ENCODE results near the gene SUPT5H. TPM values are rescaled to one million over a fixed set of nuclear protein-coding genes. Genes with fewer than 3 reads are reported as not detected.
A peak's percentile ranks its signal among the peaks of the same experiment; 100 is the strongest.

The SUPT5H gene
- total and polyA plus RNA-seq, 2 of the 13 experiments (the other 11 are each of a cell fraction or from before 2014, with no cell fraction given), result 48.2 to 51.7 TPM

GRCh38 chr19:39497996-39498797 is 52.8 kb downstream of the SUPT5H start (continued):
- peak; percentile 54 for TF ChIP-seq HNF1B (CRISPR knock-in tag; IDR thresholded peaks at IDR 0.05)
- no peak for TF ChIP-seq ETV6 (CRISPR knock-in tag; conservative IDR thresholded peaks at IDR 0.05)
- TF ChIP-seq ZNF234 (CRISPR knock-in tag; conservative IDR thresholded peaks at IDR 0.05), result 0 out of 2 replicates have a peak, but pooled peaks have one; percentile 44
- 0 out of 2 replicates have a peak, but pooled peaks have one; percentile 16 for TF ChIP-seq MEIS2 (CRISPR knock-in tag; IDR thresholded peaks at IDR 0.05)
- no peak for TF ChIP-seq SOX6 (IDR thresholded peaks at IDR 0.05)
- peak; percentile 38; the same call in 1 of the 2 replicates for TF ChIP-seq SOX6 (CRISPR knock-in tag; IDR thresholded peaks at IDR 0.05)
- TF ChIP-seq SMC3 (IDR thresholded peaks at IDR 0.05; ENCODE audit: low read length), result no peak
- TF ChIP-seq ZFX (CRISPR knock-in tag; IDR thresholded peaks at IDR 0.05; ENCODE audit: low read depth), result 0 out of 2 replicates have a peak, but pooled peaks have one; percentile 24
- 0 out of 2 replicates have a peak, but pooled peaks have one; percentile 27 for TF ChIP-seq ZNF501 (CRISPR knock-in tag; IDR thresholded peaks at IDR 0.05)
- 0 out of 2 replicates have a peak, but pooled peaks have one; percentile 9 for TF ChIP-seq ARID5B (CRISPR knock-in tag; IDR thresholded peaks at IDR 0.05)
- TF ChIP-seq FOXO1 (CRISPR knock-in tag; IDR thresholded peaks at IDR 0.05), result no peak
- TF ChIP-seq CAMTA2 (CRISPR knock-in tag; IDR thresholded peaks at IDR 0.05; ENCODE audit: borderline replicate concordance), result no peak
- peak; percentile 47; the same call in 1 of the 2 replicates for TF ChIP-seq TFDP1 (CRISPR knock-in tag; IDR thresholded peaks at IDR 0.05; ENCODE audit: borderline replicate concordance)
- TF ChIP-seq ZSCAN25 (CRISPR knock-in tag; IDR thresholded peaks at IDR 0.05), result no peak
- 0 out of 2 replicates have a peak, but pooled peaks have one; percentile 32 for TF ChIP-seq SNAI1 (CRISPR knock-in tag; IDR thresholded peaks at IDR 0.05; ENCODE audit: borderline replicate concordance)
- TF ChIP-seq CBX5 (CRISPR knock-in tag; IDR thresholded peaks at IDR 0.05; ENCODE audit: borderline replicate concordance), result no peak
- TF ChIP-seq HMGXB4 (CRISPR knock-in tag; IDR thresholded peaks at IDR 0.05; ENCODE audit: borderline replicate concordance in 1 of 2, low read depth in 1 of 2), result peak in 1 of 2 experiments; percentile 58; a peak in 1 of 4 replicates
- no peak for TF ChIP-seq REL (CRISPR knock-in tag; conservative IDR thresholded peaks at IDR 0.05)
